Dermis blood vessel endothelial cell (primary cell): ENCODE measurements around the gene PRR7. TPM values are rescaled to one million over a fixed set of nuclear protein-coding genes. Genes with fewer than 3 reads are reported as not detected.

Source experiments
- DNase-seq: peaks from one replicate; pipeline ENCODE4 v3.0.0; 2010
- total RNA-seq: library from RNA; depleted of rRNA; stranded (reverse); fragments of >200 nt; gene quantifications from 2 replicates; pipeline ENCODE4 v1.2.3, GENCODE V29; 2014

PRR7 gene
- total RNA-seq, 1 donor from 2014 or later: 4.8 TPM

- DNase-seq: peak; percentile 41
These were observed 7.3 kb downstream of the PRR7 start for GRCh38 chr5:177453852-177454396.

- DNase-seq: peak; percentile 94
These were observed 7.9 kb downstream of the PRR7 start for GRCh38 chr5:177454397-177455035.

GRCh38 chr5:177455036-177455660, 8.5 kb downstream of the PRR7 start:
- DNase-seq: peak; percentile 81

- peak; percentile 95 for DNase-seq
These were observed 9.3 kb downstream of the PRR7 start for GRCh38 chr5:177455661-177456590.

GRCh38 chr5:177456591-177456964, 10.0 kb downstream of the PRR7 start:
- no peak for DNase-seq

DNA sequence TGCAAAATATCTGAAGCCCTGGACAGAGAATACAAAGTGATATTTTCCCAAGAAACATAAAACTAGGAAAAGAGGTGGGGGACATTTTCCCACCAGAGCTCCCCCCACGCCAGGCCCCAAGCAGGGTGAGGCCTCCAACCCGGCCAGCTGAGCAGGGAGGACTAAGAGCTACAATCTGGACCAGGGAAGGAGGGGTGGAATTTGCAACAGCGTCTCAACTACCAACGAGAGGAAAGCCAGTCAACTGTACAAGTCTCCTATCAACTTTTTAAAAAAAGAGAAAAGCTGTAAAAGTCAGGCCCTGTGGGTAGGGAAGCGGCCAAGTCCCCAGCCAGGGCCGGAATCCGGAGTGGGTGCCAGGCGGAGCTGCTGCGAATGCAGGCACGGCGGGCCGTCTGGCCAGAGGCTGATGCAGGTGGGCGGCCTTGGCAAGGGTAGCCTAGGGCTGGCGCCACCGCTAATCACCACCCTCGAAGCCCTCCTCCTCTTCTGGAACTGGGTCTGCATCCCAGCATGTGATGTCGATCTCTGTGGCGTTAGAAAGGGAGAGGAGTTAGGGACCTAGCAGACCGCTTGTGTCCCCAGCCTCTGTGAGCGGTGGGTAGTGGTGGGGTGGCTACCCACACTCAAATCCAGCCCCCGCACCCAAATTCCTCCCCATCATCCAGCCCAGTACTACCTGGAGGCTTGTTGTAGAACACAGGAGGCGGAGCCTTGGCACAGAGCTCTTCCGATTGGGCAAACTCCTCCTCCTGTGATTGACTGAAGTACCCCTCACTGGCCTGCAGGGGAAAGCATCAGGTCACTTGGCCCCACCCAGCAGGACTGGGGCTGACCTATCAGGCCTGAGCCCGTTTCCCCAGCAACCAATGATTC, 10.6 kb downstream of the PRR7 start:
- peak; percentile 98 for DNase-seq

GRCh38 chr5:177457852-177458681, 11.5 kb downstream of the PRR7 start:
- DNase-seq: no peak

DNA sequence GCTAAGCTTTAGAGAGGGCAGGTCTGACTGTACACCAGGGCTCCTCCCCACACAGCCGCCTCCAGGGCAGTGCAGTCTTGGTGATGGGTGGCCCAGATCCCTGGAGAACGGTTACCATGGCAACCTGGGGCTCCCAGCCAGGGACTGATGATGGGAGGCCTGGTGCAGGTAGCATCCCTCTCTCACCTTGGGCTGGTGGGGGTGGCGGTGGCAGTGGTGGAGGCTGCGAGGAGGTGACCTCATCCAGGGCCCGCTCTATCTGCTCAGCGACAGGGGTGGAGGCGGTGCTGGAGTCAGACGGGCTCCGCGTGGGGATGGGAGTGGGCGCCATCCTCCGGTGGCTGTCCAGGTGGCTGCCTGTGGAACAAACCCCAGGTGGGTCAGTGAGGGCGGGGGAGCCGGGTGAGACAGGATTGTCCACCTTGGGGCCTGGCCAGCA, 12.3 kb downstream of the PRR7 start:
- DNase-seq: no peak

- DNase-seq: no peak
These were observed 12.7 kb downstream of the PRR7 start for GRCh38 chr5:177459357-177459756.

DNA sequence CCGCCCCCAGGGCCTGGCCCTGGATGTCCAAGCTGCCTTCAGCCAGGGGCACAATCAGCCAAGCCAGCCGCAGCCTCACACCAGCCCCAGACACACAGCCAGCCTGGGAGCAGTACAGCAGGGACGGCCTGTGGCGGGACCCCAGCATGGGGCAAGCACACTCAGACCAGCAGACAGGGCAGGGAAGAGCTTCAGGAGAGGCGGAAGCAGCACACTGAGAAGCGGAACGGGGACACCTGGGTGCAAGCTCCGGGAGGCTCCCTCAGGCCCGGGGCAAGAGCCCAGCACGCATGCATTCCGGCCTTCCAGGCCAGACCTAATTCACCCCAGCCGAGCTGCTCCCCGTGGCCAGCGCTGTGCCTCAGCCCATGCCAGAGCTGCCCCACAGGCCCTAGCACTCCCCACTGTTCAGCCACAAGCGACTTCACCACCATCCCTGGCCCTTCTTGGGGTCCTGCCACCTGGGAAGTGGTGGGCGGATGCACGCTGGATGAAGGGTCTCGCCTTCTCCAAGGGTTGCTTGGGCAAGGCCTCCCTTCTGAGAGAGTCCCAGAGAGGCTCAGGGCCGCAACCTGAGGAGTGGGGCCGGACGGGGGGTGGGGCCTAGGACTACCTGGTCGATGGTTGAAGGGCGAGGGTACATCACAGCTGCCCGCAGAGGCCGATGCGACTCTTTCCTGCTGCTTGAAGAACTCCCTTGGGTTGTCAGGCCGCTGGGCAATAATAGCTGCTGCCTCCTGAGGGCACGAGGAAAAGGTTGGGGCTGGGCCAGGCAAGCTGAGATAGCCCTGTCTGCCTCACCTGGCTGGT, 13.4 kb downstream of the PRR7 start:
- DNase-seq: no peak

- peak; percentile 75 for DNase-seq
These were observed 15.5 kb downstream of the PRR7 start for GRCh38 chr5:177462021-177462670.

GRCh38 chr5:177465044-177465443, 18.4 kb downstream of the PRR7 start:
- no peak for DNase-seq

GRCh38 chr5:177466861-177467260, 20.2 kb downstream of the PRR7 start:
- DNase-seq: no peak

DNA sequence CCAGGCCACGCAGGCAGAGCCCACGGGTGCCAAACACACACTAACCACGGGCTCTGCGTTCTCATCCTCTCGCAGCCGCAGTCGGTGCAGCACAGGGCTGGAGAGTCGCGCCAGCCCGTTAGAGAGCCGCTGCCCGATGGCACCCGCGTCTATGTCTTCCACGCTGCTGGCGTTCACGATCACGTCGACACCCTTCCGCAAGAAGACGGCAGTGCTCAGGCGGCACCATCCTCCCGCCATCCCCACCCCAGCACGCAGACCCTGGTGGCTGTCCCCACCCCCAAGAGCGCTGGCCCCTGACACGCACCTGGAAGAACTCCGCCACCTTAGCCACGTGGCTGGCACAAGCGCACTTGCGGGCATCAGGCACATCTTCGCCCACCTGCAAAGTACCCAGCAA, 20.8 kb downstream of the PRR7 start:
- no peak for DNase-seq

DNA sequence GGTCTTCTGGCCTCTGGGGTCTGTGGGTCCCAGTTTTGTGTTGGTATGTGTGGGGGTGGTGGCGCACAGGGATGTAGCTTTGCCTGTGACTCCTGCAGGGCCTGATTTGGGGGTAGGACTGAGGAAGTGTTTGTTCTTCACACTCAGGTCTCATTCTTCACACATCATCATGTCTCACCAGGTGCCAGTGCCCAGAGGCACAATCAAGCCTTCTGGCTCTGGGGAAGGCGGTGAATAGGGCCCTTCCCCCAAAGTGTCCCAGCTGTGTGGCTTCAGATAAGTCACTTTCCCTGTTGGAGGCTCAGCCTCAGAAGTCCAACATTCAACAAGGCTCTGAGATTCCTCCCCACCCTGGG, 21.7 kb downstream of the PRR7 start:
- DNase-seq: no peak

DNA sequence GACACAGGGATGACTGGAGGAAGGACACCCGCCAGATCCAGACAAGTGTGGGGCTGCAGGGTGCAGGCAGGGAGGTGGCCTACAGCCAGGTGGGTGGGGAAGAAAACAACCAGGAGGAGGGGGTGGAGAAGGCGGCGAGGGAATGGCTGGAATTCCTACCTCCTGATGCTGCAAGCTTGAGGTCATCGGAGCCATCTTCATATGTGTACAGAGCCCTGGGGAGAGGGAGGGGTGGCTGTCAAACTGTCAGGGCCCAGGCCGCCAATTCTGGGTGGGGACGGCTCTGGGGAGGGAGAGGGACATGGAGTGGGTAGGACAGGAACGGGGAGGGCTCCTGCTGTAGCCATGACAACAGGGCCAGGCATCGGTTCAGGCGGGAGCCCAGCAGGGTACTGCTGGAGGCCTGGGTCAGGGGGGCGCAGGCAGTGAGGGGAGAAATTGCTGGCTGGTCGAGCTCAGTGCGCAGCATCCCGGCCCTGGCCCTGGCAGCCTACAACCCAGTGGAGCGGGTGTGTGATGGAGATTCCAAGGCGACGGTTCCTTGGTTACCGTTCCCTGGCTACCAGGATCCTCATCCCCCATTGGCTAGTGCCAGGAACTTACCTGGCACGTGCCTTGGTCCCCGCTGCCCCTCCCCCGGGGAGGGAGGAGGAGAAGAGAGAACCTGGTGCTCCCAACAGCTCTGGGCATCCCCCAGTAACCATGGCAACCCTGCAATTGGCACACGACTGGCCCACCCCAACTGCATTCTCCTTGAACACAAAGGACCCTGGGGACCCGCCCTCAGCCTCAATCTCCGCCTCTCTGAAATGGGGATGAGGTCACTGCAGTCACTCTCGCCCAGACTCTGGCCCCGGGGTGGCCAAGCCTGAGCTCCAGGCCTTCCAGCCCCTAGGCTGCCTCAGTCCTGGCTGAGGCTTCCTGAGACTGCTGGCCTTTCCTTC, 22.3 kb downstream of the PRR7 start:
- no peak for DNase-seq

DNA sequence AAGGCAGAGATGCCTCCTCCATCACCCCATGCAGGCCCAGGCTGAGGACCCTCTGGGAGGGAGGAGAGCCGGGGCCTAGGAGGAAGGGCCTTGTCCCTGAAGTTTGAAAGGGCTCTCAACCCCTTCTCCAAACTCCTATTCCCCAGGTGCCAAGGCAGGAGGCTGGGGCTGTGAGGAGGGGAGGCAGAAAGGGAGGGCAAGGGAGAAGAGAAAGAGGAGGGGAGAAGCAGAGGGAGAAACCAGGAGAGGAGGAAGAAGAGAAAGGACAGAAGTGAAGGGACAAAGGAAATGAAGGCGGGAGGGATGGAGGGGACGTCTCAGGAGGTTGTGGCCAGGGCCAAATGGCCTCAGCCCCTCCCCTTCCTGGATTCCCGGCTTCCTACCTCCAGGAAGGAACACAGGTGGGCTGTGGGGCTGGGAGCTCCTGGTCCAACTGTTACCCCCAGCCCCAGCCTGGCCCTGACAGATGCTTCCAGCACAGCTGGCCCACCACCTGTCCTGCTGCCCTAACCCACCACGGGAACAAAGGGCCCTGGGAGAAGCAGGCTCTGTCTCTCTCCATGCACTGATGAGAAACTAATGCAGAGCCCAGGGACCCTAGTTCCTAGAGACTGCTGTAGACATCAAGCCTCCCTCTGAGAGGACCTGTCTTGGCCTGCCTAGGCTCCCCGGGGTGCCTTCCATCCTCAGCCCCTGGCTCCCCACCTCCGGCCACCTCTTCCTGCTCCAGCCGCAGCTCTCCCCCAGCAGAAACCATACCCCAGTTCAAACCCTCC, 23.3 kb downstream of the PRR7 start:
- no peak for DNase-seq
